RWPE2 (cell line): Measurements from ENCODE around the gene UEVLD.
A peak's percentile ranks its signal among the peaks of the same experiment; 100 is the strongest.

Experiments
- ATAC-seq: fragments of 200-7000 bp; cut with Tn5 transposase; 3 replicates; pipeline ENCODE4 v1.9.1; 2021; ENCODE audit warnings: low read depth
- DNase-seq: peaks from one replicate; pipeline ENCODE4 v3.0.0-alpha.2; 2020; ENCODE audit warnings: low spot score
- H3K27ac ChIP-seq: fragments of 450-650 bp; 2 replicates; pipeline ENCODE4 v1.5.1; 2017; ENCODE audit warnings: mild to moderate bottlenecking; ENCODE audit not compliant: poor library complexity, severe bottlenecking
- H3K27me3 ChIP-seq: fragments of 250-450 bp; sonication (Bioruptor Pico); 2 replicates; pipeline ENCODE4 v1.5.1; 2021; ENCODE audit warnings: mild to moderate bottlenecking, moderate library complexity; ENCODE audit not compliant: insufficient read depth, poor library complexity, severe bottlenecking
- H3K36me3 ChIP-seq: fragments of 250-450 bp; sonication (Bioruptor Pico); 2 replicates; pipeline ENCODE4 v1.5.1; 2020; ENCODE audit warnings: low read depth, mild to moderate bottlenecking, moderate library complexity
- H3K4me1 ChIP-seq: fragments of 250-450 bp; sonication (Bioruptor Pico); 2 replicates; pipeline ENCODE4 v1.5.1; 2021; ENCODE audit warnings: mild to moderate bottlenecking, moderate library complexity; ENCODE audit not compliant: insufficient read depth, poor library complexity, severe bottlenecking
- H3K4me3 ChIP-seq: fragments of 250-450 bp; sonication (Bioruptor Pico); 2 replicates; pipeline ENCODE4 v1.5.1; 2021; ENCODE audit warnings: mild to moderate bottlenecking, moderate library complexity; ENCODE audit not compliant: severe bottlenecking
- H3K9me3 ChIP-seq: fragments of 250-450 bp; sonication (Bioruptor Pico); 2 replicates; pipeline ENCODE4 v1.5.1; 2021; ENCODE audit warnings: mild to moderate bottlenecking, moderate library complexity; ENCODE audit not compliant: severe bottlenecking
- TF ChIP-seq, protein P1 (sequence below): fragments of 450-650 bp; IDR thresholded peaks from one replicate; pipeline ENCODE4 v1.5.1; 2017; ENCODE audit warnings: mild to moderate bottlenecking, moderate library complexity; ENCODE audit not compliant: poor library complexity, severe bottlenecking

UEVLD gene

DNA sequence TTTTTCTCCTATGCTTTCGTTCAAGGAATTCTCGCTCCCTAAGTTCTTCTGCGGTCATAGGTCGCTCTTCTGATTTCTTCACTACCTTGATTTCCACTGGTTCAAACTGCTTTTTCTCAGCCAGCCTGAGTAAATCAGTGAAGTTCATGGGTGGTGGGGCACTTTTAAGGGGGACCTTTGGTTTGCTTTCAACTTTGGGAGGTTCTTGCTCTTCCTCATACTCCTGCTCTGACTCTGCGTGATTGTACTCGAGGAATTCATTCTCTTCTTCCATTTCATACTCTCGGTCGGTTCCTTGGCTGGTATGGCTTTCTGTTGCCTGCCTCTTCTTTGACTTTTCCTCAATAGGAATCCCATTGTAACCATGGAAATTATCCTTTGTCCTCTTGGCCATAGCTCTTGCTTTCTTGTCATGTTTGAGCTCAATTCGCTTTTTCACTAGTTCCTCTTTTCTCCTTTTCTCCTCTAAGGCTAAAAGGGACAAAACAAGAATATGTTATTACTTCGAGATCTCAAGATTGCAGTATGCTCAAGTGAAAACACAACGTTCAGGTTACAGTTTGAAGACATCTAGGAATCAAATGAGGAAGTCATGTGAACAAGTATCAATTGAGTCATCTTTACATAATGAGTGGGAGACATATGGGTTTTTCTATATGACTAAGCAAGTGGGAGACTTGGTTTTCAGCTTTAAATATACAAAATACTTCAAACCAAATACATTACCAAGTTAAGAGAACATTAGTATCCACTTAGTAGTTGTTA, 27.3 kb upstream of the UEVLD start:
- H3K4me1 ChIP-seq, result peaks cover 7% of the 10 kb centered on the region
- TF ChIP-seq, protein P1, sequence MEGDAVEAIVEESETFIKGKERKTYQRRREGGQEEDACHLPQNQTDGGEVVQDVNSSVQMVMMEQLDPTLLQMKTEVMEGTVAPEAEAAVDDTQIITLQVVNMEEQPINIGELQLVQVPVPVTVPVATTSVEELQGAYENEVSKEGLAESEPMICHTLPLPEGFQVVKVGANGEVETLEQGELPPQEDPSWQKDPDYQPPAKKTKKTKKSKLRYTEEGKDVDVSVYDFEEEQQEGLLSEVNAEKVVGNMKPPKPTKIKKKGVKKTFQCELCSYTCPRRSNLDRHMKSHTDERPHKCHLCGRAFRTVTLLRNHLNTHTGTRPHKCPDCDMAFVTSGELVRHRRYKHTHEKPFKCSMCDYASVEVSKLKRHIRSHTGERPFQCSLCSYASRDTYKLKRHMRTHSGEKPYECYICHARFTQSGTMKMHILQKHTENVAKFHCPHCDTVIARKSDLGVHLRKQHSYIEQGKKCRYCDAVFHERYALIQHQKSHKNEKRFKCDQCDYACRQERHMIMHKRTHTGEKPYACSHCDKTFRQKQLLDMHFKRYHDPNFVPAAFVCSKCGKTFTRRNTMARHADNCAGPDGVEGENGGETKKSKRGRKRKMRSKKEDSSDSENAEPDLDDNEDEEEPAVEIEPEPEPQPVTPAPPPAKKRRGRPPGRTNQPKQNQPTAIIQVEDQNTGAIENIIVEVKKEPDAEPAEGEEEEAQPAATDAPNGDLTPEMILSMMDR, result no peak
- peaks cover 43% of the 10 kb centered on the region for H3K36me3 ChIP-seq
- DNase-seq, result no peak
- no peak for ATAC-seq
- no peak overlapping the region for H3K27ac ChIP-seq
- H3K27me3 ChIP-seq, result no peaks in the 10 kb centered on the region
- H3K4me3 ChIP-seq, result no peak overlapping the region
- no peaks in the 10 kb centered on the region for H3K9me3 ChIP-seq

DNA sequence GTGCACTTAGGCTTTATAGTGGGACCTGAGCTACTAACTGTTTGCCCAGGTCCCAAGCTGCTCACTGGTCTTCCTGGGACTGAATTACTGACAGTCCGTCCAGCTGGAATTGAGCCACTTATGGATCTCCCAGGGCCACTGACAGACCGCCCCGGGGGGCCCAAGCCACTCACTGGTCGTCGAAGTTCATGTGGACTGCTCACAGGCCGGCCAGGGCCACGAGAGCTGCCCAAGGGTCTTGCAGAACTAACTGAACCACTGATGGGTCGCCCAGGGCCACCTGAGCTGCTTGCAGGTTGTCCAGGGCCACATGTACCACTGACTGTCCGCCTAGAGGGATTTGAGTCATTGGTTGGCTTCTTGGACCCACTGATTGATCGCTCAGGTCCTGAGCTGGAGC, 26.1 kb upstream of the UEVLD start:
- TF ChIP-seq, protein P1, result no peak

DNA sequence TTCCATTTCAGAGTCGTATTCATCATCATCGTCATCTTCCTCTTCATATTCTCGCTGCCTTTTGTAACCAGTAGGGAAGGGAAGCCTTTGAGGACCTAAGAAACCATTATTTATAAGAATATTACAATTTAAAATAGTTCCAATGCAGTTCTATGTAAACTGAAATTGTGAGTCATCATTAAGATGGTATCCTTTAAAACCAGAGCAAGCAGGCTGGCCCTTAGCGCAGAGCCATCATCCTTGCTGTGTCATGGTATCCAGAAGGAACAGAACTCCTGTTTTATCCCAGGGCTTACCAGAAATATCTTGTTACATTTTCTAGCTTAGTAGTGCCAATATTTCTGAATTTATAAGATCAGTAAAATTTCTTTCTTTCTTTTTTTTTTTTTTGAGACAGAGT, 23.9 kb upstream of the UEVLD start:
- peaks cover 65% of the 10 kb centered on the region for H3K36me3 ChIP-seq
- H3K27ac ChIP-seq, result no peak overlapping the region
- ATAC-seq, result no peak
- H3K27me3 ChIP-seq, result no peaks in the 10 kb centered on the region
- TF ChIP-seq, protein P1, result no peak
- no peaks in the 10 kb centered on the region for H3K4me1 ChIP-seq
- no peak overlapping the region for H3K4me3 ChIP-seq
- no peaks in the 10 kb centered on the region for H3K9me3 ChIP-seq
- no peak for DNase-seq

More for the DNA sequence above, 26.1 kb upstream of the UEVLD start:
- Histone ChIP-seq H3K27ac (no peak overlapping the region), H3K9me3 (no peaks in the 10 kb centered on the region), H3K27me3 (no peaks in the 10 kb centered on the region), H3K4me3 (no peak overlapping the region), H3K4me1 (peaks cover 7% of the 10 kb centered on the region), H3K36me3 (peaks cover 45% of the 10 kb centered on the region)
- peak; percentile 61 for DNase-seq
- ATAC-seq, result no peak

DNA sequence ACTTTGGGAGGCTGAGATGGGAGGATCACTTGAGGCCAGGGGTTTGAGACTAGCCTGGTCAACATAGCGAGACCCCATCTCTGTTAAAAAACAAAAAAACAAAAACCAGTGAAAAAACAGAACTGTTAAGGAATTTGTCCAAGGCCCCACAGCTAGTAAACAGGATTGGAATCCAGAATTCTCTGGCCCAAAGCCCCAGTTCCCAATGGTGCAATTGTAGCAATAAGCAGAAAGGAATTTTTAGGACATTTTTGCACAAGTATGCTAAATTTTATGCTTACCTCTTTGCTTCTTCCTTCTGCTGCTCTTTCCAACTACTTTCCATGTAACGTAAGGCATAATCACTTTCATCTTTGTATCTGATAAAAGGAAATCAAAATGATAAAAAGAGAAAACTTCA, 22.7 kb upstream of the UEVLD start:
- TF ChIP-seq, protein P1, result no peak
- no peak for ATAC-seq
- no peaks in the 10 kb centered on the region for H3K9me3 ChIP-seq
- H3K27ac ChIP-seq, result no peak overlapping the region
- DNase-seq, result no peak
- H3K4me1 ChIP-seq, result no peaks in the 10 kb centered on the region
- H3K4me3 ChIP-seq, result no peak overlapping the region
- no peaks in the 10 kb centered on the region for H3K27me3 ChIP-seq
- peaks cover 62% of the 10 kb centered on the region for H3K36me3 ChIP-seq

DNA sequence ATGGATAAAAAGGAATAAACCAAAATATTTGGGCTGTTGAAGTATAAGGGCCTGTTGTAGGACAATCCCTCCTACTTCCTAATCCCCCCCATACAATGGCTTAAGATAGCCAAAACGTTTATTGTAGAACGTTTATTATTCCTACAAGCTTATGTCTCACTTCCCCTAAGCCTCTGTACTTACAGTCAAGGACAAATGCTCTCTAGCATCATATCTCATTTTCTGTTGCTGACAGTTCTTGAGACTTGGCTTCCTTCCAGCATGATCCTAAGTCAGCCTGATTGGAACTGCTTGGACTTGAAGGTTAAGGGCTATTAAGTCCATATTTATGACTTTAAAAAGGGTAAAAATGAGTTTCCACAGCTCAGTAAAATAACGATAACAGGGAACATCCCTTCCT, 19.8 kb upstream of the UEVLD start:
- TF ChIP-seq, protein P1, result no peak
- ATAC-seq (no peak), DNase-seq (no peak)
- Histone ChIP-seq H3K36me3 (peaks cover 50% of the 10 kb centered on the region), H3K27ac (no peak overlapping the region), H3K9me3 (no peaks in the 10 kb centered on the region), H3K4me3 (no peak overlapping the region), H3K27me3 (no peaks in the 10 kb centered on the region), H3K4me1 (no peaks in the 10 kb centered on the region)
